Fibroblast of lung (primary cell): ENCODE measurements around the gene GSTT2B. TPM values are rescaled to one million over a fixed set of nuclear protein-coding genes. Genes with fewer than 3 reads are reported as not detected.

Experiments
- DNase-seq, 2 donors: peaks; one replicate each; pipeline versions ENCODE4 v3.0.0 to v3.0.0-alpha.2; 2010; ENCODE audit warnings: low read depth in 2 of 2
- H2AFZ ChIP-seq: 2 replicates; pipeline ENCODE4 v1.5.1; 2012; ENCODE audit warnings: low read length, control low read depth, inconsistent platforms
- H3K27ac ChIP-seq: 2 replicates; pipeline ENCODE4 v1.5.1; 2011; ENCODE audit warnings: low read length, control low read depth; ENCODE audit not compliant: insufficient read depth
- H3K27me3 ChIP-seq: 2 replicates; pipeline ENCODE4 v1.5.1; 2011; ENCODE audit warnings: mild to moderate bottlenecking, low read length; ENCODE audit not compliant: control insufficient read depth, insufficient read depth
- H3K36me3 ChIP-seq: 2 replicates; pipeline ENCODE4 v1.5.1; 2011; ENCODE audit warnings: low read length; ENCODE audit not compliant: control insufficient read depth, insufficient read depth
- H3K4me1 ChIP-seq: 2 replicates; pipeline ENCODE4 v1.5.1; 2011; ENCODE audit warnings: low read length; ENCODE audit not compliant: control insufficient read depth, insufficient read depth; ENCODE audit errors: extremely low read depth
- H3K4me2 ChIP-seq: 2 replicates; pipeline ENCODE4 v1.5.1; 2011; ENCODE audit warnings: low read length, control low read depth; ENCODE audit not compliant: insufficient read depth; ENCODE audit errors: extremely low read depth
- H3K4me3 ChIP-seq, 4 experiments: fragments of 200-600 bp in 1 of 4; sonication (generic) in 1 of 4; replicated peaks in 1 of 4; 2 replicates each; pipeline ENCODE4 v1.5.1; 2011 to 2016; ENCODE audit warnings: low read length in 4 of 4, low read depth in 3 of 4, mild to moderate bottlenecking in 3 of 4, control low read depth in 2 of 4, inconsistent platforms in 1 of 4, mixed read lengths in 1 of 4; ENCODE audit not compliant: insufficient read depth in 1 of 4; ENCODE audit errors: control extremely low read depth in 1 of 4
- H3K79me2 ChIP-seq: 2 replicates; pipeline ENCODE4 v1.5.1; 2012; ENCODE audit warnings: mild to moderate bottlenecking, low read length, inconsistent platforms; ENCODE audit not compliant: control insufficient read depth, insufficient read depth
- H3K9ac ChIP-seq: 2 replicates; pipeline ENCODE4 v1.5.1; 2011; ENCODE audit warnings: mild to moderate bottlenecking, low read length, control low read depth; ENCODE audit not compliant: insufficient read depth
- H3K9me3 ChIP-seq: 2 replicates; pipeline ENCODE4 v1.5.1; 2012; ENCODE audit warnings: low read depth, low read length; ENCODE audit not compliant: control insufficient read depth, insufficient read depth
- H4K20me1 ChIP-seq: 2 replicates; pipeline ENCODE4 v1.5.1; 2011; ENCODE audit warnings: low read length; ENCODE audit not compliant: control insufficient read depth, insufficient read depth; ENCODE audit errors: extremely low read depth
- CTCF ChIP-seq, 2 donors: IDR thresholded peaks in 1 of 2; conservative IDR thresholded peaks in 1 of 2; 1 replicate in 1 of 2; 2 replicates in 1 of 2; pipeline ENCODE4 v1.5.1; 2011 to 2012; ENCODE audit warnings: low read length in 2 of 2, control low read depth in 1 of 2, inconsistent platforms in 1 of 2, low read depth in 1 of 2, mild to moderate bottlenecking in 1 of 2
- EZH2 ChIP-seq: IDR thresholded peaks from 2 replicates; pipeline ENCODE4 v1.5.1; 2012; ENCODE audit warnings: low read length, control low read depth, mild to moderate bottlenecking; ENCODE audit errors: missing control alignments
- polyA plus RNA-seq, 2 donors: library from polyadenylated mRNA; depleted of rRNA in 1 of 2; stranded (reverse) in 1 of 2; unstranded in 1 of 2; fragments of >200 nt; gene quantifications; 2 replicates each; pipeline ENCODE4 v1.2.1, GENCODE V29; 2011 to 2012; ENCODE audit warnings: missing spikeins in 1 of 2
- total RNA-seq: library from RNA; depleted of rRNA; stranded (reverse); fragments of >200 nt; gene quantifications from 2 replicates; pipeline ENCODE4 v1.2.1, GENCODE V29; 2014

Gene GSTT2B
- total and polyA plus RNA-seq, 2 donors (not counting 1 experiment from before 2014, with no cell fraction given): 9.9 to 38.1 TPM

GRCh38 chr22:24007253-24008021, 46.4 kb upstream of the GSTT2B start:
- Histone ChIP-seq H2AFZ (no peak overlapping the region), H3K4me3 (no peak overlapping the region), H3K4me1 (no peaks in the 10 kb centered on the region), H4K20me1 (no peaks in the 10 kb centered on the region), H3K79me2 (peaks cover 11% of the 10 kb centered on the region), H3K9ac (no peak overlapping the region), H3K9me3 (no peaks in the 10 kb centered on the region), H3K27ac (no peak overlapping the region), H3K27me3 (no peaks in the 10 kb centered on the region), H3K36me3 (no peaks in the 10 kb centered on the region), H3K4me2 (no peak overlapping the region)
- TF ChIP-seq EZH2 (no peak), CTCF (conservative IDR thresholded peaks at IDR 0.05 in 1 of 2, IDR thresholded peaks at IDR 0.05 in 1 of 2; ENCODE audit: low read depth in 1 of 2, low read length in 2 of 2) (no peak)
- no peak for DNase-seq

- Histone ChIP-seq H3K9me3 (no peaks in the 10 kb centered on the region), H3K4me2 (no peak overlapping the region), H2AFZ (no peak overlapping the region), H3K4me3 (no peak overlapping the region), H3K79me2 (peaks cover 5% of the 10 kb centered on the region), H3K9ac (no peak overlapping the region), H3K27ac (no peak overlapping the region), H3K4me1 (no peaks in the 10 kb centered on the region), H4K20me1 (no peaks in the 10 kb centered on the region), H3K27me3 (peaks cover 3% of the 10 kb centered on the region), H3K36me3 (no peaks in the 10 kb centered on the region)
- no peak for DNase-seq
- TF ChIP-seq CTCF (conservative IDR thresholded peaks at IDR 0.05 in 1 of 2, IDR thresholded peaks at IDR 0.05 in 1 of 2; ENCODE audit: low read depth in 1 of 2, low read length in 2 of 2) (no peak), EZH2 (no peak)
Measured at GRCh38 chr22:24006914-24007214, 45.9 kb upstream of the GSTT2B start.

- H4K20me1 ChIP-seq: no peaks in the 10 kb centered on the region
- H3K4me3 ChIP-seq: no peak overlapping the region
- no peak overlapping the region for H3K27ac ChIP-seq
- no peak for TF ChIP-seq CTCF (conservative IDR thresholded peaks at IDR 0.05 in 1 of 2, IDR thresholded peaks at IDR 0.05 in 1 of 2; ENCODE audit: low read depth in 1 of 2, low read length in 2 of 2)
- no peak for TF ChIP-seq EZH2
- H3K9me3 ChIP-seq: no peaks in the 10 kb centered on the region
- no peak overlapping the region for H2AFZ ChIP-seq
- no peaks in the 10 kb centered on the region for H3K4me1 ChIP-seq
- no peak for DNase-seq
- H3K27me3 ChIP-seq: peaks cover 3% of the 10 kb centered on the region
- H3K36me3 ChIP-seq: no peaks in the 10 kb centered on the region
- no peak overlapping the region for H3K9ac ChIP-seq
- H3K4me2 ChIP-seq: no peak overlapping the region
- H3K79me2 ChIP-seq: no peaks in the 10 kb centered on the region
Measured at GRCh38 chr22:24006207-24006913, 45.4 kb upstream of the GSTT2B start.
